Measurements from ENCODE around the gene VOPP1. TPM values are rescaled to one million over a fixed set of nuclear protein-coding genes. Genes with fewer than 3 reads are reported as not detected.
"Not testable (repeated sequence)": the region's sequence is repeated elsewhere in the genome, so short reads cannot be mapped to it uniquely, and the experiment has no call there.

The VOPP1 gene
- total RNA-seq, 2 experiments from 2014 or later, result 49.6 to 53.1 TPM

- H3K27ac Mint-ChIP-seq, result no peak overlapping the region
- TF ChIP-seq, protein P1, sequence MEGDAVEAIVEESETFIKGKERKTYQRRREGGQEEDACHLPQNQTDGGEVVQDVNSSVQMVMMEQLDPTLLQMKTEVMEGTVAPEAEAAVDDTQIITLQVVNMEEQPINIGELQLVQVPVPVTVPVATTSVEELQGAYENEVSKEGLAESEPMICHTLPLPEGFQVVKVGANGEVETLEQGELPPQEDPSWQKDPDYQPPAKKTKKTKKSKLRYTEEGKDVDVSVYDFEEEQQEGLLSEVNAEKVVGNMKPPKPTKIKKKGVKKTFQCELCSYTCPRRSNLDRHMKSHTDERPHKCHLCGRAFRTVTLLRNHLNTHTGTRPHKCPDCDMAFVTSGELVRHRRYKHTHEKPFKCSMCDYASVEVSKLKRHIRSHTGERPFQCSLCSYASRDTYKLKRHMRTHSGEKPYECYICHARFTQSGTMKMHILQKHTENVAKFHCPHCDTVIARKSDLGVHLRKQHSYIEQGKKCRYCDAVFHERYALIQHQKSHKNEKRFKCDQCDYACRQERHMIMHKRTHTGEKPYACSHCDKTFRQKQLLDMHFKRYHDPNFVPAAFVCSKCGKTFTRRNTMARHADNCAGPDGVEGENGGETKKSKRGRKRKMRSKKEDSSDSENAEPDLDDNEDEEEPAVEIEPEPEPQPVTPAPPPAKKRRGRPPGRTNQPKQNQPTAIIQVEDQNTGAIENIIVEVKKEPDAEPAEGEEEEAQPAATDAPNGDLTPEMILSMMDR (IDR thresholded peaks at IDR 0.05), result no peak
These were observed 59.6 kb downstream of the VOPP1 start for GRCh38 chr7:55512635-55513191.

DNA sequence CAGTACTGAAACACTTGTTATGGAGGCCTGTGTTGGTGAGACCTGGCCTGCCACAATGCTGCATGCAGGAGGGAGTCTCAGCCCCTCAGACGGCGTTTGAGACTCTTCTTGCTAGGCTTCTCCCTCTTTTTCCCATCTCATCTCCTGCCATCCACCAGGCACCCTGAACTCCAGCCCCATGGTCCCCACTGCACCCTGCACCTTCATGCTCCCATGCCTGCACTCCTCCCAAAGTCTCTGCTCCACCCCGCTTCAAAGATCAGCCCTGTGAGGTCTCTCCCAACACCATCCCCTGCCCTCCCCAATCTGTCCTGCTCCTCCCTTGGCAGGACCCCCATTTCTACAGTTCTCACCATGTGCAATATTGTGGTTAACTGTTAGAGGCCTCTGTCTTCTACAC, 61.7 kb downstream of the VOPP1 start:
- H3K4me3 ChIP-seq (ENCODE audit: low read length), result no peak overlapping the region
- intact Hi-C loops (cut with DNase I, micrococcal nuclease), result no loop called here
- H3K36me3 Mint-ChIP-seq (ENCODE audit: low read depth), result peaks cover 53% of the 10 kb centered on the region
- ChIA-PET POLR2A (no interaction called here), CTCF (no interaction called here)
- H3K4me1 ChIP-seq (ENCODE audit: insufficient read depth, low read length), result peaks cover 35% of the 10 kb centered on the region
- H3K36me3 ChIP-seq (ENCODE audit: insufficient read depth, low read length), result peaks cover 40% of the 10 kb centered on the region
- H3K27ac ChIP-seq (ENCODE audit: low read depth in 1 of 2, low read length in 2 of 2), result no peak overlapping the region
- no peaks in the 10 kb centered on the region for H3K27me3 Mint-ChIP-seq
- no peaks in the 10 kb centered on the region for H3K27me3 ChIP-seq (ENCODE audit: control insufficient read depth in 1 of 2, insufficient read depth in 2 of 2, low read length in 2 of 2)
- no peak for ATAC-seq (ENCODE audit: poor library complexity)
- H3K27ac Mint-ChIP-seq, result peak overlapping the region; percentile 38
- no peaks in the 10 kb centered on the region for H3K9me3 ChIP-seq (ENCODE audit: control insufficient read depth in 1 of 2, insufficient read depth in 1 of 2, low read length in 2 of 2)
- no peak for DNase-seq
- peaks cover 54% of the 10 kb centered on the region for H3K4me1 Mint-ChIP-seq (ENCODE audit: low read depth)
- TF ChIP-seq, protein P1 (IDR thresholded peaks at IDR 0.05), result no peak
- no peaks in the 10 kb centered on the region for H3K9me3 Mint-ChIP-seq
- no peak overlapping the region for H3K4me3 Mint-ChIP-seq

More at GRCh38 chr7:55512635-55513191, 59.6 kb downstream of the VOPP1 start:
- Mint-ChIP-seq H3K9me3 (no peaks in the 10 kb centered on the region), H3K4me1 (ENCODE audit: low read depth) (peaks cover 61% of the 10 kb centered on the region), H3K27me3 (no peaks in the 10 kb centered on the region), H3K36me3 (ENCODE audit: low read depth) (peaks cover 64% of the 10 kb centered on the region), H3K4me3 (no peak overlapping the region)
- Histone ChIP-seq H3K4me1 (ENCODE audit: insufficient read depth, low read length) (peaks cover 37% of the 10 kb centered on the region), H3K27ac (ENCODE audit: low read depth in 1 of 2, low read length in 2 of 2) (no peak overlapping the region), H3K36me3 (ENCODE audit: insufficient read depth, low read length) (peaks cover 49% of the 10 kb centered on the region), H3K4me3 (ENCODE audit: low read length) (no peak overlapping the region), H3K27me3 (ENCODE audit: control insufficient read depth in 1 of 2, insufficient read depth in 2 of 2, low read length in 2 of 2) (no peaks in the 10 kb centered on the region), H3K9me3 (ENCODE audit: control insufficient read depth in 1 of 2, insufficient read depth in 1 of 2, low read length in 2 of 2) (no peaks in the 10 kb centered on the region)
- ChIA-PET POLR2A (no interaction called here), CTCF (no interaction called here)
- intact Hi-C loops (cut with DNase I, micrococcal nuclease), result no loop called here
- ATAC-seq (ENCODE audit: poor library complexity) (no peak), DNase-seq (no peak)

DNA sequence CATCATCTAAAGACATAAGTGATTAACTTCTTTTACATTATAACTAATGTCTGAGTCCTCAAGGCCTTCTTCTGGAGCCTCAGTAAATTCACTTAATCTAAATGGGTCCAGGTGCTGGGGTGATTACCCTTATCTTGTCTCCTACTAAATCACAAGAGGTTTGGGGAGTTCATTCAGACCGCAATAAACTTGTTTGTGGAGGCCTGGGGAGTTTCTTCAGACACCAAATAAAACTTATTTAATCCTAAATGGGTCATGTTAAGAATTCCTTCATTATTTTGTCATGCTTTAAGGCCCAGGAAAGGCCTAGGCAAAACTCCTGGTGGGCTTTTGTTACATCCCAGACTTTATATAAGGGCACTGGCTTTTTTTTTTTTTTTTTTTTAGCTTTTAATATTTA, 62.1 kb downstream of the VOPP1 start:
- CTCF ChIA-PET; H3K9me3 ChIP-seq (ENCODE audit: control insufficient read depth in 1 of 2, insufficient read depth in 1 of 2, low read length in 2 of 2); H3K4me3 ChIP-seq (ENCODE audit: low read length); H3K27me3 Mint-ChIP-seq; H3K4me3 Mint-ChIP-seq; H3K9me3 Mint-ChIP-seq; H3K27me3 ChIP-seq (ENCODE audit: control insufficient read depth in 1 of 2, insufficient read depth in 2 of 2, low read length in 2 of 2); POLR2A ChIA-PET; DNase-seq; H3K27ac ChIP-seq (ENCODE audit: low read depth in 1 of 2, low read length in 2 of 2); ATAC-seq (ENCODE audit: poor library complexity); intact Hi-C loops (cut with DNase I, micrococcal nuclease): not testable (repeated sequence)
- H3K36me3 ChIP-seq (ENCODE audit: insufficient read depth, low read length), result peaks cover 36% of the 10 kb centered on the region
- Mint-ChIP-seq H3K27ac (peak overlapping the region; percentile 38), H3K36me3 (ENCODE audit: low read depth) (peaks cover 50% of the 10 kb centered on the region), H3K4me1 (ENCODE audit: low read depth) (peaks cover 54% of the 10 kb centered on the region)
- H3K4me1 ChIP-seq (ENCODE audit: insufficient read depth, low read length), result peaks cover 31% of the 10 kb centered on the region

DNA sequence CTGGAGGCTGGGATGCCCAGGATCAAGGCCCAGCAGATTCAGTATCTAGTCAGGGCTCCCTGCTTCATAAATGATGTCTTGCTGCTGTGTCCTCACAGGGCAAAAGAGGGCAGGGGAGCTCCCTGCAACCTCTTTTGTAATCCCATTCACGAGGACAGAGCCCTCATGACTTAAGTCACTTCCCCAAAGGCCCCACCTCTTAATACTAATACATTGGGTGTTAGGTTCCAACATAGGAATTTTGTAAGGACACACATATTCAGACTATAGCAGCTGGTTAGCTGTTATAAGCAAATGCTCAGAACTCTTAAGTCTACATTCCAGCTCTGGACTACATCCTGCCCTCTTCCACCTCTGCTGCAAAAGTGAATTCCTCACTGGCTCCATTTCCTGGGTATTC, 63.0 kb downstream of the VOPP1 start:
- H3K9me3 Mint-ChIP-seq, result no peaks in the 10 kb centered on the region
- peaks cover 31% of the 10 kb centered on the region for H3K4me1 ChIP-seq (ENCODE audit: insufficient read depth, low read length)
- H3K27me3 Mint-ChIP-seq, result no peaks in the 10 kb centered on the region
- peaks cover 34% of the 10 kb centered on the region for H3K36me3 ChIP-seq (ENCODE audit: insufficient read depth, low read length)
- TF ChIP-seq, protein P1 (IDR thresholded peaks at IDR 0.05), result no peak
- no peaks in the 10 kb centered on the region for H3K9me3 ChIP-seq (ENCODE audit: control insufficient read depth in 1 of 2, insufficient read depth in 1 of 2, low read length in 2 of 2)
- peaks cover 53% of the 10 kb centered on the region for H3K36me3 Mint-ChIP-seq (ENCODE audit: low read depth)
- ChIA-PET CTCF (interaction anchor here (0.7 kb wide), 1 partner anchor 40 kb away, joined by 3 read pairs; no protein-coding TSS in a partner anchor), POLR2A (no interaction called here)
- H3K27me3 ChIP-seq (ENCODE audit: control insufficient read depth in 1 of 2, insufficient read depth in 2 of 2, low read length in 2 of 2), result no peaks in the 10 kb centered on the region
- peak overlapping the region; percentile 44 for H3K27ac Mint-ChIP-seq
- DNase-seq (peak in 2 of 14 experiments; percentile 50 to 58), ATAC-seq (ENCODE audit: poor library complexity) (no peak)
- H3K4me3 Mint-ChIP-seq, result no peak overlapping the region
- H3K4me1 Mint-ChIP-seq (ENCODE audit: low read depth), result peaks cover 60% of the 10 kb centered on the region
- no peak overlapping the region for H3K4me3 ChIP-seq (ENCODE audit: low read length)
- intact Hi-C loops (cut with DNase I, micrococcal nuclease), result loop anchor here in 1 of 2 experiments (10.0 kb wide), 1 partner anchor 75 kb away; no protein-coding TSS in a partner anchor
- no peak overlapping the region for H3K27ac ChIP-seq (ENCODE audit: low read depth in 1 of 2, low read length in 2 of 2)

All from CD4-positive, alpha-beta T cell (primary cell).